KBM-7 (cell line): ENCODE measurements around the gene ALG8.

ENCODE experiments used
- DNase-seq: peaks from one replicate; pipeline ENCODE4 v3.0.0-alpha.2; 2015
- in situ Hi-C: fragments of 300-500 bp; cut with MboI; formaldehyde crosslinking; loops from 2 replicates; pipeline ENCODE4 v1.14.3; 2020; ENCODE audit warnings: low sequenced_read_pairs, low pct_unique_long_range_greater_than_20kb, mixed read lengths

The ALG8 gene

GRCh38 chr11:78056093-78056492 lies 83.3 kb downstream of the ALG8 start:
- in situ Hi-C loops: no loop called here
- no peak for DNase-seq

GRCh38 chr11:78054971-78055370 lies 84.5 kb downstream of the ALG8 start:
- DNase-seq: no peak
- in situ Hi-C loops: no loop called here

- peak; percentile 54 for DNase-seq
- in situ Hi-C loops: no loop called here
Measured at GRCh38 chr11:78050964-78051831, 88.2 kb downstream of the ALG8 start.
